WI38 (cell line): ENCODE measurements around the gene ABCA4.

Experiments
- H3K4me3 ChIP-seq: 2 replicates; pipeline ENCODE4 v1.5.1; 2011; ENCODE audit warnings: low read depth, mild to moderate bottlenecking, control low read depth, low read length
- TF ChIP-seq, protein P1 (sequence below): IDR thresholded peaks from 2 replicates; pipeline ENCODE4 v1.5.1; 2012; ENCODE audit warnings: low read depth, mild to moderate bottlenecking, control low read depth, low read length

Gene ABCA4

GRCh38 chr1:94103608-94104007, 17.3 kb downstream of the ABCA4 start:
- no peak overlapping the region for H3K4me3 ChIP-seq
- TF ChIP-seq, protein P1, sequence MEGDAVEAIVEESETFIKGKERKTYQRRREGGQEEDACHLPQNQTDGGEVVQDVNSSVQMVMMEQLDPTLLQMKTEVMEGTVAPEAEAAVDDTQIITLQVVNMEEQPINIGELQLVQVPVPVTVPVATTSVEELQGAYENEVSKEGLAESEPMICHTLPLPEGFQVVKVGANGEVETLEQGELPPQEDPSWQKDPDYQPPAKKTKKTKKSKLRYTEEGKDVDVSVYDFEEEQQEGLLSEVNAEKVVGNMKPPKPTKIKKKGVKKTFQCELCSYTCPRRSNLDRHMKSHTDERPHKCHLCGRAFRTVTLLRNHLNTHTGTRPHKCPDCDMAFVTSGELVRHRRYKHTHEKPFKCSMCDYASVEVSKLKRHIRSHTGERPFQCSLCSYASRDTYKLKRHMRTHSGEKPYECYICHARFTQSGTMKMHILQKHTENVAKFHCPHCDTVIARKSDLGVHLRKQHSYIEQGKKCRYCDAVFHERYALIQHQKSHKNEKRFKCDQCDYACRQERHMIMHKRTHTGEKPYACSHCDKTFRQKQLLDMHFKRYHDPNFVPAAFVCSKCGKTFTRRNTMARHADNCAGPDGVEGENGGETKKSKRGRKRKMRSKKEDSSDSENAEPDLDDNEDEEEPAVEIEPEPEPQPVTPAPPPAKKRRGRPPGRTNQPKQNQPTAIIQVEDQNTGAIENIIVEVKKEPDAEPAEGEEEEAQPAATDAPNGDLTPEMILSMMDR = no peak

- TF ChIP-seq, protein P1 = no peak
Measured at GRCh38 chr1:94101613-94102525, 19.1 kb downstream of the ABCA4 start.

DNA sequence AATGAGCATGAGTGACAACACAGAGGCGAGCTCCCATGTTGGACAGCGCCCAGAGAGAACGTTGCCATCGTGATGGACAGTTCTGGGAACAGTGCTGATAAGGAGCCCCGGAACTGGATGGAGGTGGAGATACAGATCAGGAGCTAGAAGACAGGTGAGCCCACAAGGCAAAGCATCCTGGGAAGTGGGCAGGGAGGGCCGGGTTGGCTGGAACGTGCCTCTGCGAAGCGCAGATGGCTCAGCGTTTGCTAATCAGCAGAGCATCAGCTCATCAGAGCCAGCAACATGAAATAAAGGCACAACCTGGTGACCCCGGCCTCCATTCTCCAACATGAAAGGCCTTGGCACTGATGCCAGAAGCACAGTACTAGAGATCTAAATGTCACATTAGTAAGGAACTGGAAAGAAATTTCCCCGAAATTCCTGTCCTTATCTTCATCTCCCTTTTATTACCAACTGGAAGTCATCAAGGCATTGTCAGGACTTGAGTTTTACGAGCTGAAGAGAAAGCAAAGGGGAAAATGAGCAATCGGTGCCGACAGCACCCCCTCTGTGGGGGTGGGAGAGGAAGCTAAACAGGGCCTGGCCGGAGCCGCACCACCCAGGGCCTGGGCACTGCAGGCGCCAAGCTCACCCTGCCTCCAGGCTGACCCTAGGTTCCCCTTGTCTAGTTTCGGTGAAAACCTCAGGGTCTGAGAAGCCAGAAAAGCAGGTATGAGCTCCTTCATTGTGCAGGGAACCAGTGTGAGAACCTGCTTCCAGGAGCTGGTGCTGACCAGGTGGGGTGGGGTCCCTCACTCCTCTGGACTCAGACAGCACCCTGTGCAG, 19.9 kb downstream of the ABCA4 start:
- no peak overlapping the region for H3K4me3 ChIP-seq
- TF ChIP-seq, protein P1 = no peak

More at GRCh38 chr1:94101613-94102525, 19.1 kb downstream of the ABCA4 start:
- H3K4me3 ChIP-seq = no peak overlapping the region

DNA sequence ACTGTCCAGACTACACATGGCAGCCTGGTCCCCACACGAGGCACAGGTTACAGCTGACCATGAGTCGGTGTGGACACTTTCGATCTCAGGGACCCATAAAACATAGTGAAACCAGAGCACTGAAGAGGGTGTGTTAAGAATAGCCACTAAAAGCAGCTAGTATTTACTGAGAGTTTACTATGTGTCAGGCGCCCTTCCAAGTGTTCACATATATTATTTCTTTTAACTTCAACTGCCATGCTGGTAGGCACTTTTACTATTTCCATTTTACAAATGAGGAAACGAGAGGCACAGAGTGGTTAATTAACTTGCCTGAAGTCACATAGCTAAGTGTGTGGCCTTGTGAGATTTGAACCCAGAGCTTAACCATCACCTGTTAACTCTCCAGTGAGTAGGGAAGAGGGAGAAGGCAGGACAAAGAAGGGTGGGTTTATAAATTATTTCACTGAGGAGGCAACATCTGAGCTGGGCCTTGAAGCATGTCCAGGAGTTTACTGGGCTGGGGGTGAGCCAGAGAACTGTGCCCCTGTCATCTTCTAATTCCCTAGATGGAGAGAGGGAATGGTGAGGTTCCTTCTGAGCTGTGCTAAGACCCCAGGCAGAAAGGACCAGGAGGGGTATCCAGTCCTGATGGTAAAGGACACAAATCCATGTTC, 20.7 kb downstream of the ABCA4 start:
- no peak overlapping the region for H3K4me3 ChIP-seq
- TF ChIP-seq, protein P1 = no peak

DNA sequence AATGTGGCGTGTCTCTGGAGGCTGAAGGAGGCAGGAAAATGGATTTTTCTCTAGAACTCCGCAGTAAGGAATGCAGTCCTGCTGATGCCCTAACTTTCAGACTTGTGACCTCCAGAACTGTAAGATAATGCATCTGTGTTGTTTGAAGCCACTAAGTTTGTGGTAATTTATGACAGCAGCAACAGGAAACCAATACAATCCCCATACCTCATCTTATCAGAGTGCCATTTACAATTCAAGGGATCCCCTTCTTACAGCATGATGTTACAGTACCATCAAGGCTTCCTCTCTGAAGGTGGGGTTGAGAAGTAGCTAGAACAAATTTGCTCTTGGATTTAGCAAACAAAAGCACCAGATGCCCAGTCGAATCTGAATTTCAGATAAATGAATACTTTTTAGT, 21.6 kb downstream of the ABCA4 start:
- no peak overlapping the region for H3K4me3 ChIP-seq
- TF ChIP-seq, protein P1 = no peak

DNA sequence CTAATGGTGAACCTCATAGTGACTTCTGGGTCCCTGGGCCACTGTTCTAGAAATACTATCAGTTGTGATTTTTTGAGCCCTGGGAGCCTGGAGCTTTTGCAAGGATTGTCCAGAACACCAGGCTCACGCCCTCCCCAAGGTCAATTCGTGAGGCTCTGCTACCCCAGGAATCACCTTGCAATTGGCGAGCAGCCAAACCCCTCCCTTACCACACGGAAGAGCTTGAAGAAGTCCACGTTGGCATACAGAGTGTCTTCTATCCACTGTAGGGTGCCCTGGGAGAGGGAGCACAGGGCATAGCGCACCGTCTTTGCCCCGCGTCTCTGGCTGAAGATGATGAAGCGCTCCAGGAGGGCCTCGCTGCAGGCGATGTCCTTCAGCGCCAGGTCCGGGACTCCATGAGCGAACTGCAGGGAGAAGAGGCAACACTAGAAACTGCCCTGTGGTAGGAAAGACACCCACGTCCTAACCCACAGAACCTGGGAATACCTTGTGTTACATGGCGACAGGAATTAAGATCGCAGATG, 22.3 kb downstream of the ABCA4 start:
- H3K4me3 ChIP-seq = no peak overlapping the region
- TF ChIP-seq, protein P1 = no peak
